Middle frontal gyrus (tissue), 1 donor: ENCODE data around the gene ZNF529.

Experiments
- DNase-seq: peaks from one replicate; pipeline ENCODE4 v3.0.0-alpha.2; 2015; ENCODE audit warnings: low spot score; ENCODE audit errors: extremely low spot score

ZNF529 gene

DNA sequence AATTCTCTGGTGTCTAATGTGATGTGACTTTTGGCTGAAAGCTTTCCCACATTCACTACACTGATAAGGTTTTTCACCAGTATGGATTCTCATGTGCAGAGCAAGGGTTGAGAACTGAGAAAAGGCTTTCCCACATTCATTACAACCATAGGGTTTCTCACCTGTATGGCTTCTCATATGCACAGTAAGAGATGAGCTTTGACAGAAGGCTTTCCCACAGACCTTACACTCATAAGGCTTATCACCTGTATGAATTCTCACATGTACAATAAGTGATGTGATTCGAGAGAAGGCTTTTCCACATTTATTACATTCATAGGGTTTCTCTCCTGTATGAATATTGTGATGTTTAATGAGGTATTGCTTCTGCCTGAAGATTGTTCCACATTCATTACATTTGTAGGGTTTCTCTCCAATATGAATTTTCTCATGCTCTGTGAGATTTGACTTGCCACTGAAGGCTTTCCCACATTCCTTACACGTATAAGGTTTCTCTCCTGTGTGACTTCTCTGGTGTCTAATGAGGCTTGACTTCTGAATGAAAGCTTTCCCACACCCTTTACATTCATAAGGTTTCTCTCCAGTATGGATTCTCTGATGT lies 59.0 kb downstream of the ZNF529 start:
- DNase-seq: no peak

DNA sequence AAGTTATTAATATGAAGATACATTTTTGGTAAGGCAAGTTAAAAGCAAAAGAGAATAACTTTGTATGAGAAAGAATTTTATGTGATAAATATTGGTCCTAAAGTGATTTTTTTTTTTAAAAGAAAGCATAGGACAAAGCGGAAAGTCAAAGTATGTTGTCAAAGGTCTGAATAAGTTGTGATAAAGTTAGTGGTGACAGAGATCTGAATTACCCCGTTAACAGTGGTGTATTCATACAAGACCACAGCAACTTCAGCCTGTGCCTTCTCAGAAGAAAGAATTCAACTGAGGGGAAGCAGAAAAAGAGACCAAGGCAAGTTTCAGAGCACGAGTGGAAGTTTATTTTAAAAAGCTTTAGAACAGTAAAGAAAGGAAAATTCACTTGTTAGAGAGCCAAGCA lies 64.8 kb downstream of the ZNF529 start:
- DNase-seq: no peak

DNA sequence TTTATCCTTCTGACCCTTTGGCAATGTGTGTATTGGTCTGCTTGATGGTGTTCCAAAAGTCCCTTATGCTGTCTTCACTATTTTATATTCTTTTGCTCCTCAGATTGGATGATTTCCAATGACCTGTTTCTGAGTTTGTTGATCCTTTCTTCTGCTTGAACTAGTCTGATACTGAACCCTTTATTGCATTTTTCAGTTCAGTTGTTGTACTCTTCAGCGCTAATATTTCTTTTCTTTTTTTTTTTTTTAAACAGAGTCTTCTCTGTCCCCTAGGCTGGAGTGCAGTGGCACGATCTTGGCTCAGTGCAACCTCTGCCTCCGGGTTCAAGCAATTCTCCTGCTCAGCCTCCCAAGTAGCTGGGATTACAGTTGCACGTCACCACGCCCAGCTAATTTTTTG lies 71.1 kb downstream of the ZNF529 start:
- no peak for DNase-seq

DNA sequence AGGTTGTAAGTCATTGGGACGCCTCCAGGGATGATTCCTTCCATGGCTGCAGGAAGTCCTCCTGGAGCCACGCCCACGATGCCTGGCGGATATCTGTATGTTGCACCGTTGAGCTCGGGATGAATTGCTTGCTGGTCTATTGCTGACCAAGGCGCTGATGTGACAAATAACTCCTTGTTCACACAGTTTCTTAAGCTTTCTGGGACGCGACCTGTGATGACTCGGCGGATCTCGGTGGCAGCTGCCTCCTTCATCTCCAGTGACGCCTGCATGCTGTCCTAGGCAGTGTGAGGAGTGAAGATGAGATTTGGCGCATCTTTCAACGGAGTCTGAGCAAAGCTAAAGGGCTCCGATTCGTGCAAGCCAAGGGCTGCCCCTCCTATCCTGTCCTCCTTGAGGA lies 76.1 kb downstream of the ZNF529 start:
- no peak for DNase-seq
